MM.1S (cell line): Measurements from ENCODE around the gene UBE2F.

Experiments
- DNase-seq: peaks from one replicate; pipeline ENCODE4 v3.0.0-alpha.2; 2015
- H2AFZ ChIP-seq: fragments of 300-600 bp; sonication (generic); 2 replicates; pipeline ENCODE4 v1.6.0; 2016; ENCODE audit warnings: antibody characterized with exemption, low read length
- H3F3A ChIP-seq: fragments of 300-600 bp; sonication (generic); 2 replicates; pipeline ENCODE4 v1.6.1; 2016; ENCODE audit warnings: mild to moderate bottlenecking, antibody characterized with exemption, low read length, moderate library complexity, mixed read lengths; ENCODE audit not compliant: insufficient read depth
- H3K27ac ChIP-seq: fragments of 300-600 bp; sonication (generic); 2 replicates; pipeline ENCODE4 v1.5.1; 2016; ENCODE audit warnings: mild to moderate bottlenecking, low read length
- H3K27me3 ChIP-seq: fragments of 300-600 bp; sonication (generic); replicated peaks from 2 replicates; pipeline ENCODE4 v1.6.0; 2016; ENCODE audit warnings: low read length; ENCODE audit not compliant: insufficient read depth
- H3K36me3 ChIP-seq: fragments of 300-600 bp; sonication (generic); replicated peaks from 2 replicates; pipeline ENCODE4 v1.6.1; 2016; ENCODE audit warnings: mild to moderate bottlenecking, low read length, mixed read lengths; ENCODE audit not compliant: insufficient read depth
- H3K4me1 ChIP-seq: fragments of 300-600 bp; sonication (generic); 2 replicates; pipeline ENCODE4 v1.6.1; 2016; ENCODE audit warnings: low read length, mixed read lengths
- H3K4me2 ChIP-seq: fragments of 300-600 bp; sonication (generic); 2 replicates; pipeline ENCODE4 v1.6.0; 2016; ENCODE audit warnings: low read depth, low read length
- H3K4me3 ChIP-seq: fragments of 300-600 bp; sonication (generic); 2 replicates; pipeline ENCODE4 v1.5.1; 2016; ENCODE audit warnings: low read length, mixed read lengths
- H3K79me2 ChIP-seq: fragments of 300-600 bp; sonication (generic); 2 replicates; pipeline ENCODE4 v1.6.1; 2016; ENCODE audit warnings: mixed run types, low read length, mixed read lengths
- H3K9ac ChIP-seq: fragments of 300-600 bp; sonication (generic); 2 replicates; pipeline ENCODE4 v1.6.1; 2016; ENCODE audit warnings: low read length, mixed read lengths
- H3K9me2 ChIP-seq: fragments of 300-600 bp; sonication (generic); replicated peaks from 2 replicates; pipeline ENCODE4 v1.6.1; 2016; ENCODE audit warnings: mild to moderate bottlenecking, low read length, mixed read lengths; ENCODE audit not compliant: insufficient read depth
- H3K9me3 ChIP-seq: fragments of 300-600 bp; sonication (generic); replicated peaks from 2 replicates; pipeline ENCODE4 v1.6.1; 2016; ENCODE audit warnings: mild to moderate bottlenecking, low read length, mixed read lengths; ENCODE audit not compliant: insufficient read depth
- H4K20me1 ChIP-seq: fragments of 300-600 bp; sonication (generic); 2 replicates; pipeline ENCODE4 v1.6.1; 2016; ENCODE audit warnings: mild to moderate bottlenecking, low read length, moderate library complexity, mixed read lengths; ENCODE audit not compliant: insufficient read depth
- EZH2 ChIP-seq: fragments of 300-600 bp; sonication (generic); optimal IDR thresholded peaks from 2 replicates; pipeline ENCODE3; 2017; ENCODE audit warnings: low read depth, mild to moderate bottlenecking, antibody characterized with exemption, low read length, mixed read lengths
- EZH2phosphoT487 ChIP-seq: fragments of 300-600 bp; sonication (generic); IDR thresholded peaks from 2 replicates; pipeline ENCODE4 v1.6.1; 2018; ENCODE audit warnings: antibody characterized with exemption, low read length
- TF ChIP-seq, protein P1 (sequence below): fragments of 300-600 bp; sonication (generic); IDR thresholded peaks from 2 replicates; pipeline ENCODE4 v1.5.1; 2016; ENCODE audit warnings: antibody characterized with exemption, low read length, mixed read lengths

Gene UBE2F

DNA sequence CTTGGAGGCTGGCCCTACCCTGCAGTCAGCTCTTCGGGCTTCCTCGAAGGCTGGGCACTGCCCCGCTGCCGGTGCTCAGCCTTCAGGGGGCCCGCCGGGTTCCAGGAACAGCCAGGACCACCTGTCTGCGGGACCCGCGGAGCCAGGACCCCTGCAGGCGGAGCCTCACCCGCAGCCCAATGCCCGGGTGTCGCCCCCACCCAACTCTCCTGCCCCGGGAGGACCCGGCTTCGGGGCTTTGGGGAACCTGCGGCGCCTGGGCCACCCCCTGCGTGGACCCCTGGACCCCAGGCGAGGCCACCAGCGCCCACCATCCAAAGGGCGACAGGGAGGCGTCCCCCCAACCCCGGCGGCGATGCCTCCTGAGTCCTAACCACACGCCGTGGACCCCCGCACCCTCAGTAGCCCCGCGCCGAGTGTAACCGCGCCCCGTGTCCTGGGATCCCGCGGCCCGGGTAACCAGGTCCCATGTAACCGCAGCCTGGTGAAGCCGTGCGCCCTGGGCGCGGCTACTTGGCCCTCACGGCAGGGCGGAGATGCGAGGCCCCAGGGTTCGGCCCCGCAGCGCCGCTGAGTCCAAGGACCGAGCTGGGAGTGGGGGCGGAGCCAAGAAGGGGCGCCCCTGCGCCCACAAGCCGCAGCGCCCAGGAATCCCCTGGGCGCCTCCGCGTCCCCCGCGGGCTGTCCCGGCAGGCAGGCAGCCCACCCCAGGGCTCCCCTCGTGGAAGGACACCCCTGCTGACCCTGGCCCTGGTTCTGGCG is 11.0 kb upstream of the UBE2F start:
- Histone ChIP-seq H3F3A (no peaks in the 10 kb centered on the region), H3K9me2 (no peaks in the 10 kb centered on the region), H3K4me3 (no peak overlapping the region), H3K27me3 (no peaks in the 10 kb centered on the region), H2AFZ (no peak overlapping the region), H3K9ac (no peak overlapping the region), H3K9me3 (no peaks in the 10 kb centered on the region), H3K4me1 (peaks cover 8% of the 10 kb centered on the region; the same call in 1 of the 2 replicates), H3K4me2 (no peak overlapping the region), H3K36me3 (no peaks in the 10 kb centered on the region), H3K79me2 (no peaks in the 10 kb centered on the region), H3K27ac (no peak overlapping the region), H4K20me1 (no peaks in the 10 kb centered on the region)
- DNase-seq, result no peak
- TF ChIP-seq EZH2 (no peak), EZH2phosphoT487 (no peak)
- TF ChIP-seq, protein P1, sequence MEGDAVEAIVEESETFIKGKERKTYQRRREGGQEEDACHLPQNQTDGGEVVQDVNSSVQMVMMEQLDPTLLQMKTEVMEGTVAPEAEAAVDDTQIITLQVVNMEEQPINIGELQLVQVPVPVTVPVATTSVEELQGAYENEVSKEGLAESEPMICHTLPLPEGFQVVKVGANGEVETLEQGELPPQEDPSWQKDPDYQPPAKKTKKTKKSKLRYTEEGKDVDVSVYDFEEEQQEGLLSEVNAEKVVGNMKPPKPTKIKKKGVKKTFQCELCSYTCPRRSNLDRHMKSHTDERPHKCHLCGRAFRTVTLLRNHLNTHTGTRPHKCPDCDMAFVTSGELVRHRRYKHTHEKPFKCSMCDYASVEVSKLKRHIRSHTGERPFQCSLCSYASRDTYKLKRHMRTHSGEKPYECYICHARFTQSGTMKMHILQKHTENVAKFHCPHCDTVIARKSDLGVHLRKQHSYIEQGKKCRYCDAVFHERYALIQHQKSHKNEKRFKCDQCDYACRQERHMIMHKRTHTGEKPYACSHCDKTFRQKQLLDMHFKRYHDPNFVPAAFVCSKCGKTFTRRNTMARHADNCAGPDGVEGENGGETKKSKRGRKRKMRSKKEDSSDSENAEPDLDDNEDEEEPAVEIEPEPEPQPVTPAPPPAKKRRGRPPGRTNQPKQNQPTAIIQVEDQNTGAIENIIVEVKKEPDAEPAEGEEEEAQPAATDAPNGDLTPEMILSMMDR, result no peak

DNA sequence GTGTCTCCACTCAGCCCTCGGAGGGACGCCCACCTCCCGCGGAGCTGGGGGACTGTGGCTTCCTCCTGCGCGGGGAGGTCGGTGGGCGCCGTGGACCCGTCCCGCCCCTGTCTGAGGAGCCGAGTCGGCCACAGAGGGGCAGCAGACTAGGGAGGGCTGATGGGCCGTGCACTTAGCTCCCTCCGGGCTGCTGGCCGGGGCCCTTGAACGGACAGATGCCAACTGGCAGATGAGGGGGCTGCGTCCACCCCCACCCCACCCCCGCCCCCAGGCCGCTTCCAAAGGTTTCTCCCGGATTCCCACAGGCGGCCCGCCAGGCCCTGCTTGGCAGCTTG is 10.4 kb upstream of the UBE2F start:
- Histone ChIP-seq H2AFZ (no peak overlapping the region), H3K27me3 (no peaks in the 10 kb centered on the region), H3K9ac (no peak overlapping the region), H3K36me3 (no peaks in the 10 kb centered on the region), H3K79me2 (no peaks in the 10 kb centered on the region), H3K4me2 (no peak overlapping the region), H3K27ac (no peak overlapping the region), H4K20me1 (no peaks in the 10 kb centered on the region), H3F3A (no peaks in the 10 kb centered on the region), H3K4me3 (no peak overlapping the region), H3K9me3 (no peaks in the 10 kb centered on the region), H3K4me1 (peaks cover 8% of the 10 kb centered on the region; the same call in 1 of the 2 replicates), H3K9me2 (no peaks in the 10 kb centered on the region)
- DNase-seq, result no peak
- TF ChIP-seq EZH2phosphoT487, result no peak
- TF ChIP-seq EZH2, result no peak
- TF ChIP-seq, protein P1, result no peak

DNA sequence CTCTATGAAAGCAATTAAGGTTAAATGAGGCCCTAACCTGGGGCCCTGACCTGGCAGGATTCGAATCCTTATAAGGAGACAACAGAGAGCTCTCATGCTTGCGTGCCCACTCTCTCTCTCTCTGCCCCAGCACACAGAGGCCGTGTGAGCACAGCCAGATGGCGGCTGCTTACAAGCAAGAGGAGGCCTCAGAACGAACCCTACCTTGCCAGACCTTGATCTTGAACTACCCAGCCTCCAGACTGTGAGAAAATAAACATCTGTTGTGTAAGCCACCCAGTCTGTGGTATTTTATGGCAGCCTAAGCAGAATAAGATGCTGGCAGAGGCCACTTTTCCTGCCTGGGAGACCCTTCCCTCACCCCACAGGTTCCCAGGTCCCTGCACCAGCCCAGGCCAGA is 5.2 kb upstream of the UBE2F start:
- no peak for TF ChIP-seq EZH2phosphoT487
- TF ChIP-seq EZH2, result no peak
- TF ChIP-seq, protein P1, result no peak
- Histone ChIP-seq H3K9me3 (no peaks in the 10 kb centered on the region), H3K9me2 (no peaks in the 10 kb centered on the region), H3K36me3 (no peaks in the 10 kb centered on the region), H4K20me1 (no peaks in the 10 kb centered on the region), H3F3A (no peaks in the 10 kb centered on the region), H3K4me1 (no peaks in the 10 kb centered on the region), H3K79me2 (no peaks in the 10 kb centered on the region), H3K4me3 (no peak overlapping the region), H3K4me2 (no peak overlapping the region), H2AFZ (no peak overlapping the region), H3K27ac (no peak overlapping the region), H3K27me3 (no peaks in the 10 kb centered on the region), H3K9ac (no peak overlapping the region)
- no peak for DNase-seq
